ENCODE data around the gene PRRG4.
A peak's percentile ranks its signal among the peaks of the same experiment; 100 is the strongest.

The PRRG4 gene

GRCh38 chr11:32829157-32829679 lies 509 bp upstream of the PRRG4 start:
- Histone ChIP-seq H3K9me3 (ENCODE audit: control insufficient read depth in 2 of 2, low read length in 2 of 2) (no peaks in the 10 kb centered on the region), H3K36me3 (ENCODE audit: control insufficient read depth in 2 of 2, insufficient read depth in 2 of 2, low read length in 2 of 2) (no peaks in the 10 kb centered on the region), H3K27me3 (ENCODE audit: control insufficient read depth in 2 of 2, insufficient read depth in 2 of 2, low read length in 2 of 2) (no peaks in the 10 kb centered on the region), H3K9ac (ENCODE audit: low read depth in 1 of 2, low read length in 2 of 2) (peak overlapping the region; percentile 68 to 94), H3K27ac (ENCODE audit: low read depth in 2 of 2, low read length in 2 of 2) (peak overlapping the region; percentile 86 to 93), H3K4me3 (ENCODE audit: low read length in 2 of 2) (peak overlapping the region; percentile 87 to 88), H3K4me1 (ENCODE audit: control insufficient read depth in 2 of 2, insufficient read depth in 2 of 2, low read length in 2 of 2) (peaks cover 3 to 6% of the 10 kb centered on the region in 2 donors)

- Histone ChIP-seq H3K27ac (ENCODE audit: low read depth in 2 of 2, low read length in 2 of 2) (peak overlapping the region; percentile 86 to 93), H3K36me3 (ENCODE audit: control insufficient read depth in 2 of 2, insufficient read depth in 2 of 2, low read length in 2 of 2) (no peaks in the 10 kb centered on the region), H3K4me3 (ENCODE audit: low read length in 2 of 2) (peak overlapping the region; percentile 87 to 88), H3K9ac (ENCODE audit: low read depth in 1 of 2, low read length in 2 of 2) (peak overlapping the region; percentile 63 to 94), H3K27me3 (ENCODE audit: control insufficient read depth in 2 of 2, insufficient read depth in 2 of 2, low read length in 2 of 2) (no peaks in the 10 kb centered on the region), H3K9me3 (ENCODE audit: control insufficient read depth in 2 of 2, low read length in 2 of 2) (no peaks in the 10 kb centered on the region), H3K4me1 (ENCODE audit: control insufficient read depth in 2 of 2, insufficient read depth in 2 of 2, low read length in 2 of 2) (peaks cover 3 to 6% of the 10 kb centered on the region in 2 donors)
Measured at GRCh38 chr11:32830413-32830738, 649 bp downstream of the PRRG4 start.

- Histone ChIP-seq H3K9me3 (ENCODE audit: control insufficient read depth in 2 of 2, low read length in 2 of 2) (no peaks in the 10 kb centered on the region), H3K4me3 (ENCODE audit: low read length in 2 of 2) (peak overlapping the region; percentile 87 to 88), H3K9ac (ENCODE audit: low read depth in 1 of 2, low read length in 2 of 2) (peak overlapping the region in 1 of 2 donors; percentile 94)
Measured at GRCh38 chr11:32830796-32831195, 1.1 kb downstream of the PRRG4 start.

GRCh38 chr11:32831221-32831620 lies 1.5 kb downstream of the PRRG4 start:
- no peaks in the 10 kb centered on the region for H3K9me3 ChIP-seq (ENCODE audit: control insufficient read depth in 2 of 2, low read length in 2 of 2)
- no peaks in the 10 kb centered on the region for H3K36me3 ChIP-seq (ENCODE audit: control insufficient read depth in 2 of 2, insufficient read depth in 2 of 2, low read length in 2 of 2)
- peaks cover 3 to 6% of the 10 kb centered on the region in 2 donors for H3K4me1 ChIP-seq (ENCODE audit: control insufficient read depth in 2 of 2, insufficient read depth in 2 of 2, low read length in 2 of 2)
- no peaks in the 10 kb centered on the region for H3K27me3 ChIP-seq (ENCODE audit: control insufficient read depth in 2 of 2, insufficient read depth in 2 of 2, low read length in 2 of 2)
- H3K4me3 ChIP-seq (ENCODE audit: low read length in 2 of 2) = no peak overlapping the region
- H3K9ac ChIP-seq (ENCODE audit: low read depth in 1 of 2, low read length in 2 of 2) = no peak overlapping the region
- H3K27ac ChIP-seq (ENCODE audit: low read depth in 2 of 2, low read length in 2 of 2) = no peak overlapping the region

More at GRCh38 chr11:32830796-32831195, 1.1 kb downstream of the PRRG4 start:
- H3K27ac ChIP-seq (ENCODE audit: low read depth in 2 of 2, low read length in 2 of 2) = no peak overlapping the region
- no peaks in the 10 kb centered on the region for H3K36me3 ChIP-seq (ENCODE audit: control insufficient read depth in 2 of 2, insufficient read depth in 2 of 2, low read length in 2 of 2)
- no peaks in the 10 kb centered on the region for H3K27me3 ChIP-seq (ENCODE audit: control insufficient read depth in 2 of 2, insufficient read depth in 2 of 2, low read length in 2 of 2)
- H3K4me1 ChIP-seq (ENCODE audit: control insufficient read depth in 2 of 2, insufficient read depth in 2 of 2, low read length in 2 of 2) = peaks cover 3 to 6% of the 10 kb centered on the region in 2 donors

- Histone ChIP-seq H3K9me3 (ENCODE audit: control insufficient read depth in 2 of 2, low read length in 2 of 2) (no peaks in the 10 kb centered on the region), H3K4me1 (ENCODE audit: control insufficient read depth in 2 of 2, insufficient read depth in 2 of 2, low read length in 2 of 2) (peaks cover 5 to 9% of the 10 kb centered on the region in 2 donors), H3K9ac (ENCODE audit: low read depth in 1 of 2, low read length in 2 of 2) (no peak overlapping the region), H3K4me3 (ENCODE audit: low read length in 2 of 2) (no peak overlapping the region), H3K27ac (ENCODE audit: low read depth in 2 of 2, low read length in 2 of 2) (no peak overlapping the region), H3K27me3 (ENCODE audit: control insufficient read depth in 2 of 2, insufficient read depth in 2 of 2, low read length in 2 of 2) (no peaks in the 10 kb centered on the region), H3K36me3 (ENCODE audit: control insufficient read depth in 2 of 2, insufficient read depth in 2 of 2, low read length in 2 of 2) (no peaks in the 10 kb centered on the region)
Measured at GRCh38 chr11:32833921-32834320, 4.2 kb downstream of the PRRG4 start.

- no peak overlapping the region for H3K27ac ChIP-seq (ENCODE audit: low read depth in 2 of 2, low read length in 2 of 2)
- H3K36me3 ChIP-seq (ENCODE audit: control insufficient read depth in 2 of 2, insufficient read depth in 2 of 2, low read length in 2 of 2) = peaks cover 3 to 10% of the 10 kb centered on the region in 2 donors
- no peak overlapping the region for H3K9ac ChIP-seq (ENCODE audit: low read depth in 1 of 2, low read length in 2 of 2)
- H3K9me3 ChIP-seq (ENCODE audit: control insufficient read depth in 2 of 2, low read length in 2 of 2) = no peaks in the 10 kb centered on the region
- H3K4me3 ChIP-seq (ENCODE audit: low read length in 2 of 2) = no peak overlapping the region
- no peaks in the 10 kb centered on the region for H3K27me3 ChIP-seq (ENCODE audit: control insufficient read depth in 2 of 2, insufficient read depth in 2 of 2, low read length in 2 of 2)
- H3K4me1 ChIP-seq (ENCODE audit: control insufficient read depth in 2 of 2, insufficient read depth in 2 of 2, low read length in 2 of 2) = peaks cover 2 to 5% of the 10 kb centered on the region in 2 donors
Measured at GRCh38 chr11:32836946-32837345, 7.2 kb downstream of the PRRG4 start.

GRCh38 chr11:32838505-32839274 lies 9.0 kb downstream of the PRRG4 start:
- Histone ChIP-seq H3K27me3 (ENCODE audit: control insufficient read depth in 2 of 2, insufficient read depth in 2 of 2, low read length in 2 of 2) (no peaks in the 10 kb centered on the region), H3K36me3 (ENCODE audit: control insufficient read depth in 2 of 2, insufficient read depth in 2 of 2, low read length in 2 of 2) (peaks cover 3 to 10% of the 10 kb centered on the region in 2 donors), H3K9ac (ENCODE audit: low read depth in 1 of 2, low read length in 2 of 2) (no peak overlapping the region), H3K9me3 (ENCODE audit: control insufficient read depth in 2 of 2, low read length in 2 of 2) (no peaks in the 10 kb centered on the region), H3K4me1 (ENCODE audit: control insufficient read depth in 2 of 2, insufficient read depth in 2 of 2, low read length in 2 of 2) (peaks cover 2 to 5% of the 10 kb centered on the region in 2 donors), H3K4me3 (ENCODE audit: low read length in 2 of 2) (no peak overlapping the region), H3K27ac (ENCODE audit: low read depth in 2 of 2, low read length in 2 of 2) (peak overlapping the region in 1 of 2 donors; percentile 44)

- no peaks in the 10 kb centered on the region for H3K27me3 ChIP-seq (ENCODE audit: control insufficient read depth in 2 of 2, insufficient read depth in 2 of 2, low read length in 2 of 2)
- peaks cover 3 to 15% of the 10 kb centered on the region in 2 donors for H3K36me3 ChIP-seq (ENCODE audit: control insufficient read depth in 2 of 2, insufficient read depth in 2 of 2, low read length in 2 of 2)
Measured at GRCh38 chr11:32839308-32839707, 9.6 kb downstream of the PRRG4 start.

GRCh38 chr11:32840587-32840986 lies 10.9 kb downstream of the PRRG4 start:
- Histone ChIP-seq H3K4me1 (ENCODE audit: control insufficient read depth in 2 of 2, insufficient read depth in 2 of 2, low read length in 2 of 2) (peaks cover 2 to 5% of the 10 kb centered on the region in 2 donors), H3K27me3 (ENCODE audit: control insufficient read depth in 2 of 2, insufficient read depth in 2 of 2, low read length in 2 of 2) (no peaks in the 10 kb centered on the region), H3K9me3 (ENCODE audit: control insufficient read depth in 2 of 2, low read length in 2 of 2) (no peaks in the 10 kb centered on the region), H3K27ac (ENCODE audit: low read depth in 2 of 2, low read length in 2 of 2) (no peak overlapping the region), H3K4me3 (ENCODE audit: low read length in 2 of 2) (no peak overlapping the region), H3K9ac (ENCODE audit: low read depth in 1 of 2, low read length in 2 of 2) (no peak overlapping the region), H3K36me3 (ENCODE audit: control insufficient read depth in 2 of 2, insufficient read depth in 2 of 2, low read length in 2 of 2) (peaks cover 3 to 15% of the 10 kb centered on the region in 2 donors)

More at GRCh38 chr11:32839308-32839707, 9.6 kb downstream of the PRRG4 start:
- Histone ChIP-seq H3K9ac (ENCODE audit: low read depth in 1 of 2, low read length in 2 of 2) (no peak overlapping the region), H3K4me3 (ENCODE audit: low read length in 2 of 2) (no peak overlapping the region), H3K27ac (ENCODE audit: low read depth in 2 of 2, low read length in 2 of 2) (no peak overlapping the region), H3K9me3 (ENCODE audit: control insufficient read depth in 2 of 2, low read length in 2 of 2) (no peaks in the 10 kb centered on the region), H3K4me1 (ENCODE audit: control insufficient read depth in 2 of 2, insufficient read depth in 2 of 2, low read length in 2 of 2) (peaks cover 2 to 5% of the 10 kb centered on the region in 2 donors)

GRCh38 chr11:32843544-32843943 lies 13.8 kb downstream of the PRRG4 start:
- H3K4me1 ChIP-seq (ENCODE audit: control insufficient read depth in 2 of 2, insufficient read depth in 2 of 2, low read length in 2 of 2) = peaks cover 0 to 3% of the 10 kb centered on the region in 2 donors
- H3K27ac ChIP-seq (ENCODE audit: low read depth in 2 of 2, low read length in 2 of 2) = no peak overlapping the region
- no peaks in the 10 kb centered on the region for H3K27me3 ChIP-seq (ENCODE audit: control insufficient read depth in 2 of 2, insufficient read depth in 2 of 2, low read length in 2 of 2)
- H3K9ac ChIP-seq (ENCODE audit: low read depth in 1 of 2, low read length in 2 of 2) = no peak overlapping the region
- H3K4me3 ChIP-seq (ENCODE audit: low read length in 2 of 2) = no peak overlapping the region
- peaks cover 3 to 18% of the 10 kb centered on the region in 2 donors for H3K36me3 ChIP-seq (ENCODE audit: control insufficient read depth in 2 of 2, insufficient read depth in 2 of 2, low read length in 2 of 2)
- H3K9me3 ChIP-seq (ENCODE audit: control insufficient read depth in 2 of 2, low read length in 2 of 2) = no peaks in the 10 kb centered on the region
